Chondrocyte (in vitro differentiated cells): ENCODE data around the gene GSS. TPM values are rescaled to one million over a fixed set of nuclear protein-coding genes. Genes with fewer than 3 reads are reported as not detected.
A peak's percentile ranks its signal among the peaks of the same experiment; 100 is the strongest.

Experiments
- DNase-seq: peaks from one replicate; pipeline ENCODE4 v3.0.0; 2021; ENCODE audit warnings: mixed read lengths, low spot score
- H3K27ac Mint-ChIP-seq: one replicate; pipeline ENCODE4 v1.8.0; 2021; ENCODE audit warnings: mild to moderate bottlenecking, moderate library complexity, mixed read lengths; ENCODE audit not compliant: unreplicated experiment
- H3K27me3 Mint-ChIP-seq: 2 replicates; pipeline ENCODE4 v1.8.0; 2021; ENCODE audit warnings: low read depth, mixed read lengths
- H3K36me3 Mint-ChIP-seq: 2 replicates; pipeline ENCODE4 v1.8.0; 2021; ENCODE audit warnings: low read depth, mixed read lengths
- H3K4me1 Mint-ChIP-seq: 2 replicates; pipeline ENCODE4 v1.8.0; 2021; ENCODE audit warnings: low read depth, mild to moderate bottlenecking, mixed read lengths
- H3K4me3 Mint-ChIP-seq: one replicate; pipeline ENCODE4 v1.8.0; 2021; ENCODE audit warnings: mild to moderate bottlenecking, moderate library complexity, mixed read lengths; ENCODE audit not compliant: unreplicated experiment
- H3K9me3 Mint-ChIP-seq: 2 replicates; pipeline ENCODE4 v1.8.0; 2021; ENCODE audit warnings: low read depth, mixed read lengths
- CTCF ChIP-seq: fragments of 200-600 bp; sonication (generic); IDR thresholded peaks from 2 replicates; pipeline ENCODE4 v1.5.0; 2021; ENCODE audit warnings: antibody characterized with exemption, mild to moderate bottlenecking, moderate library complexity
- total RNA-seq: library from RNA; stranded (reverse); gene quantifications from 3 replicates; pipeline ENCODE4 v1.2.1, GENCODE V29; 2021

The GSS gene
- total RNA-seq, 1 donor from 2014 or later: 57.3 TPM

DNA sequence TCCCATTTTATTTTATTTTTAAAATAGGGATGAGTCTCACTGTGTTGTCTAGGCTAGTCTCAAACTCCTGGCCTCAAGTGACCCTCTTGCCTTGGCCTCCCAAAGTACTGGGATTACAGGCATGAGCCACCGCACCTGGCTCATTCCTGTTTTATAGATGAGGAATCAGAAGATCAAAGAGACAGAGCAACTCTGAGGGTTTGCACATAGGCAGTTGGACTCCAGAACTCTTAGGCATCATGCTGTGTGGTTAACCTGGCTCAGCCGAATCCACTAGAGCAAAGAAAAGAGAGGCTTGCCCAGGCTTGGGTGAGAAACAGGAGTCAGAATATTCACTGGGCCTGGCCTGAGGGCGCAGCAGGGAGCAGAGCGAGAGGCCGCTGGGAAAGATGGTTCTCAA lies 9.4 kb upstream of the GSS start:
- no peaks in the 10 kb centered on the region for H3K27me3 Mint-ChIP-seq
- no peaks in the 10 kb centered on the region for H3K36me3 Mint-ChIP-seq
- no peak overlapping the region for H3K27ac Mint-ChIP-seq
- no peaks in the 10 kb centered on the region for H3K4me1 Mint-ChIP-seq
- no peak overlapping the region for H3K4me3 Mint-ChIP-seq
- no peaks in the 10 kb centered on the region for H3K9me3 Mint-ChIP-seq
- TF ChIP-seq CTCF: no peak
- no peak for DNase-seq

DNA sequence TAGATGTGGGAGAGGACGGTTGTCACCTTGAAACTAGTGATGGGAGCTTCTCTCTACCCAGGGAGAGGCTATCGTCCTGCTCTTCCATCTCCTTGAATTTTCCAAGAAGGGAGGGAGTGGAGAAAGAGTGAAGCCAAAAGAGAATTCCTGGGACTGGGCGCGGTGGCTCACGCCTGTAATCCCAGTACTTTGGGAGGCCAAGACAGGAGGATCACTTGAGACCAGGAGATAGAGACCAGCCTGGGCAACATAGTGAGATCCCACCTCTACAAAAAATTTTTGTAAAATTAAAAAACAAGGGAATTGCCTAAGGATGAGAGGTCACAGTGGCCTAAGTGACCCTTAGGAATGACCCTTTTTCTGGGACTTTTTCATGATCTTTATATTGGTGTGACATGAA lies 8.9 kb upstream of the GSS start:
- Mint-ChIP-seq H3K9me3 (no peaks in the 10 kb centered on the region), H3K4me3 (no peak overlapping the region), H3K36me3 (no peaks in the 10 kb centered on the region), H3K27ac (no peak overlapping the region), H3K4me1 (no peaks in the 10 kb centered on the region), H3K27me3 (no peaks in the 10 kb centered on the region)
- no peak for TF ChIP-seq CTCF
- DNase-seq: no peak

GRCh38 chr20:34956751-34957472 lies 1.3 kb upstream of the GSS start:
- H3K27me3 Mint-ChIP-seq: no peaks in the 10 kb centered on the region
- H3K9me3 Mint-ChIP-seq: no peaks in the 10 kb centered on the region
- TF ChIP-seq CTCF: no peak
- H3K4me1 Mint-ChIP-seq: peaks cover 24% of the 10 kb centered on the region
- no peaks in the 10 kb centered on the region for H3K36me3 Mint-ChIP-seq
- no peak overlapping the region for H3K27ac Mint-ChIP-seq
- no peak for DNase-seq
- H3K4me3 Mint-ChIP-seq: no peak overlapping the region

GRCh38 chr20:34956041-34956458 lies 444 bp upstream of the GSS start:
- no peaks in the 10 kb centered on the region for H3K27me3 Mint-ChIP-seq
- peaks cover 24% of the 10 kb centered on the region for H3K4me1 Mint-ChIP-seq
- no peaks in the 10 kb centered on the region for H3K9me3 Mint-ChIP-seq
- peak; percentile 61 for TF ChIP-seq CTCF
- peak overlapping the region; percentile 95 for H3K4me3 Mint-ChIP-seq
- DNase-seq: no peak
- H3K27ac Mint-ChIP-seq: peak overlapping the region; percentile 99
- H3K36me3 Mint-ChIP-seq: no peaks in the 10 kb centered on the region

GRCh38 chr20:34954904-34955230 lies 739 bp downstream of the GSS start:
- Mint-ChIP-seq H3K4me3 (peak overlapping the region; percentile 95), H3K27me3 (no peaks in the 10 kb centered on the region), H3K27ac (peak overlapping the region; percentile 99), H3K9me3 (no peaks in the 10 kb centered on the region), H3K4me1 (peaks cover 24% of the 10 kb centered on the region), H3K36me3 (peaks cover 4% of the 10 kb centered on the region)
- DNase-seq: no peak
- no peak for TF ChIP-seq CTCF
